HL-60 (cell line): Measurements from ENCODE around the gene SHOX.

Experiments used
- DNase-seq, 2 experiments: peaks; one replicate each; pipeline ENCODE4 v3.0.0-alpha.2; 2010 to 2020; ENCODE audit warnings: low read depth in 1 of 2, low spot score in 1 of 2
- H3K27ac ChIP-seq: fragments of 250-450 bp; sonication (Bioruptor Pico); replicated peaks from 2 replicates; pipeline ENCODE4 v1.5.1; 2020; ENCODE audit warnings: mild to moderate bottlenecking, moderate library complexity
- H3K27me3 ChIP-seq: fragments of 250-450 bp; sonication (Bioruptor Pico); 2 replicates; pipeline ENCODE4 v1.5.1; 2021; ENCODE audit warnings: mild to moderate bottlenecking, moderate library complexity; ENCODE audit not compliant: insufficient read depth, poor library complexity, severe bottlenecking
- H3K4me3 ChIP-seq: replicated peaks from 2 replicates; pipeline ENCODE4 v1.5.1; 2011; ENCODE audit warnings: mild to moderate bottlenecking, control low read depth, low read length; ENCODE audit not compliant: insufficient read depth
- GABPA ChIP-seq: IDR thresholded peaks from 2 replicates; pipeline ENCODE4 v1.6.1; 2012; ENCODE audit warnings: low read depth
- POLR2AphosphoS5 ChIP-seq: IDR thresholded peaks from 2 replicates; pipeline ENCODE4 v1.6.1; 2012; ENCODE audit warnings: low read depth
- REST ChIP-seq: IDR thresholded peaks from 2 replicates; pipeline ENCODE4 v1.6.1; 2012; ENCODE audit warnings: low read depth; ENCODE audit not compliant: insufficient replicate concordance
- SPI1 ChIP-seq: IDR thresholded peaks from 2 replicates; pipeline ENCODE4 v1.6.1; 2012; ENCODE audit warnings: low read depth, mild to moderate bottlenecking, borderline replicate concordance
- TF ChIP-seq, protein P1 (sequence below): IDR thresholded peaks from one replicate; pipeline ENCODE4 v1.5.1; 2011; ENCODE audit warnings: low read length, control low read depth, inconsistent platforms; ENCODE audit not compliant: insufficient read depth

The SHOX gene

GRCh38 chrX:681989-682388 is 51.4 kb downstream of the SHOX start:
- no peak overlapping the region for H3K4me3 ChIP-seq
- H3K27ac ChIP-seq = no peak overlapping the region
- DNase-seq = no peak
- TF ChIP-seq, protein P1, sequence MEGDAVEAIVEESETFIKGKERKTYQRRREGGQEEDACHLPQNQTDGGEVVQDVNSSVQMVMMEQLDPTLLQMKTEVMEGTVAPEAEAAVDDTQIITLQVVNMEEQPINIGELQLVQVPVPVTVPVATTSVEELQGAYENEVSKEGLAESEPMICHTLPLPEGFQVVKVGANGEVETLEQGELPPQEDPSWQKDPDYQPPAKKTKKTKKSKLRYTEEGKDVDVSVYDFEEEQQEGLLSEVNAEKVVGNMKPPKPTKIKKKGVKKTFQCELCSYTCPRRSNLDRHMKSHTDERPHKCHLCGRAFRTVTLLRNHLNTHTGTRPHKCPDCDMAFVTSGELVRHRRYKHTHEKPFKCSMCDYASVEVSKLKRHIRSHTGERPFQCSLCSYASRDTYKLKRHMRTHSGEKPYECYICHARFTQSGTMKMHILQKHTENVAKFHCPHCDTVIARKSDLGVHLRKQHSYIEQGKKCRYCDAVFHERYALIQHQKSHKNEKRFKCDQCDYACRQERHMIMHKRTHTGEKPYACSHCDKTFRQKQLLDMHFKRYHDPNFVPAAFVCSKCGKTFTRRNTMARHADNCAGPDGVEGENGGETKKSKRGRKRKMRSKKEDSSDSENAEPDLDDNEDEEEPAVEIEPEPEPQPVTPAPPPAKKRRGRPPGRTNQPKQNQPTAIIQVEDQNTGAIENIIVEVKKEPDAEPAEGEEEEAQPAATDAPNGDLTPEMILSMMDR = no peak
- TF ChIP-seq POLR2AphosphoS5 (no peak), REST (no peak), SPI1 (no peak), GABPA (no peak)
- H3K27me3 ChIP-seq = no peaks in the 10 kb centered on the region

DNA sequence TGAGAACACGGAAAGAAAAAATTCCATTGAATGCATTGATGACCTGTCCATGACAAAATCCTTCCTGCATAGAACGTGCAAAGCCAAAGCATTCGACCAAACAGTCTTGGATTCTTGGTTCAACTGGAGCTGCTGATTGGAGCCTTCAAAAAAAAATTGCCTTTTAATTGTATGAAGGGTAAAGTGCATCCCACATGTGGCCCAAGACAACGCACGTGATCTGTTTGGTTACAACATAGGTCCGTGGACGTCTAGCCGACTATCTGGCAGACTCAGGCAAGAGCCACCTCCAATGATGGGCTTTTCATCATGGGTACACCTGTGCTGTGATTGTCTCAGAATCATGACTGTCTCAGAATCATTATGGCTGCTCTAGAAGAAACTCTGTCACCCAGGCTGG is 52.3 kb downstream of the SHOX start:
- no peak overlapping the region for H3K27ac ChIP-seq
- no peak overlapping the region for H3K4me3 ChIP-seq
- no peaks in the 10 kb centered on the region for H3K27me3 ChIP-seq
- no peak for DNase-seq
- no peak for TF ChIP-seq SPI1
- TF ChIP-seq REST = no peak
- TF ChIP-seq, protein P1 = no peak
- TF ChIP-seq POLR2AphosphoS5 = no peak
- no peak for TF ChIP-seq GABPA

GRCh38 chrX:683576-683975 is 53.0 kb downstream of the SHOX start:
- Histone ChIP-seq H3K27me3 (no peaks in the 10 kb centered on the region), H3K27ac (no peak overlapping the region), H3K4me3 (no peak overlapping the region)
- TF ChIP-seq SPI1 (no peak), POLR2AphosphoS5 (no peak), GABPA (no peak), REST (no peak)
- TF ChIP-seq, protein P1 = no peak
- DNase-seq = no peak
